Lung (tissue), 12 donors: ENCODE data around the gene MACROD1. TPM values are rescaled to one million over a fixed set of nuclear protein-coding genes. Genes with fewer than 3 reads are reported as not detected.

ENCODE experiments used
- ATAC-seq: fragments of 200-7000 bp; cut with Tn5 transposase; one replicate; pipeline ENCODE4 v1.9.1; 2020; ENCODE audit warnings: moderate number of reproducible peaks; ENCODE audit not compliant: insufficient read depth, low FRiP score
- DNase-seq, 3 donors: peaks; one replicate each; pipeline ENCODE4 v3.0.0-alpha.2; 2013 to 2017
- H3K27ac ChIP-seq, 2 donors: one replicate each; pipeline ENCODE4 v1.5.1; 2013; ENCODE audit warnings: mild to moderate bottlenecking in 2 of 2, moderate library complexity in 2 of 2, control low read depth in 1 of 2, inconsistent platforms in 1 of 2, low read depth in 1 of 2, low read length in 1 of 2
- H3K27me3 ChIP-seq, 3 donors: one replicate each; pipeline ENCODE4 v1.5.1; 2013; ENCODE audit warnings: low read length in 2 of 3; ENCODE audit not compliant: control insufficient read depth in 3 of 3, insufficient read depth in 3 of 3
- H3K36me3 ChIP-seq, 4 donors: one replicate each; pipeline ENCODE4 v1.5.1; 2013; ENCODE audit warnings: low read length in 4 of 4, mild to moderate bottlenecking in 1 of 4, moderate library complexity in 1 of 4; ENCODE audit not compliant: control insufficient read depth in 4 of 4, insufficient read depth in 4 of 4
- H3K4me1 ChIP-seq, 5 donors: one replicate each; pipeline ENCODE4 v1.5.1; 2013; ENCODE audit warnings: low read length in 5 of 5, mild to moderate bottlenecking in 2 of 5, moderate library complexity in 1 of 5; ENCODE audit not compliant: control insufficient read depth in 5 of 5, insufficient read depth in 5 of 5
- H3K4me3 ChIP-seq: one replicate; pipeline ENCODE4 v1.5.1; 2013; ENCODE audit warnings: mild to moderate bottlenecking, control low read depth, moderate library complexity
- H3K9ac ChIP-seq, 2 donors: one replicate each; pipeline ENCODE4 v1.5.1; 2013; ENCODE audit warnings: low read length in 2 of 2, control low read depth in 1 of 2; ENCODE audit not compliant: insufficient read depth in 1 of 2
- H3K9me3 ChIP-seq, 4 donors: one replicate each; pipeline ENCODE4 v1.5.1; 2013; ENCODE audit warnings: low read length in 3 of 4, mild to moderate bottlenecking in 1 of 4, moderate library complexity in 1 of 4; ENCODE audit not compliant: control insufficient read depth in 4 of 4, insufficient read depth in 3 of 4
- WGBS, 2 donors: extraction: QIAGEN DNeasy Blood & Tissue Kit; methylation state at CpG; one replicate each; pipeline ENCODE4 v1.1.7; 2013; 5-methylcytosine and 5-hydroxymethylcytosine counted together
- polyA plus RNA-seq, 2 donors: library from polyadenylated mRNA; stranded (reverse); fragments of 200-250 nt; gene quantifications; one replicate each; pipeline ENCODE4 v1.2.1, GENCODE V29; 2013
- total RNA-seq, 2 donors: library from RNA; depleted of rRNA in 1 of 2; stranded (reverse); fragments of >200 nt in 1 of 2; gene quantifications; one replicate each; pipeline ENCODE4 v1.2.1, GENCODE V29; 2014 to 2021
- TF ChIP-seq, protein P1 (sequence below): IDR thresholded peaks from 2 replicates; pipeline ENCODE4 v1.5.1; 2012; ENCODE audit warnings: mild to moderate bottlenecking; ENCODE audit errors: control extremely low read depth, extremely low read depth
- donor health status: control.
- donor health status: control.
- donor health status: Bipolar disorder and iron deficiency.
- donor health status: healthy.
- donor health status: DM: yes; HTN: yes; CAD: no.

Gene MACROD1
- total and polyA plus RNA-seq, 4 donors = 9.9 to 70.0 (median 19.0) TPM

GRCh38 chr11:64198511-64198910 lies 32.6 kb upstream of the MACROD1 start:
- Histone ChIP-seq H3K27ac (no peak overlapping the region), H3K36me3 (peaks cover 52 to 68% (median 64%) of the 10 kb centered on the region in 4 donors), H3K4me1 (no peaks in the 10 kb centered on the region), H3K9me3 (no peaks in the 10 kb centered on the region), H3K4me3 (no peak overlapping the region), H3K27me3 (no peaks in the 10 kb centered on the region), H3K9ac (no peak overlapping the region)
- TF ChIP-seq, protein P1, sequence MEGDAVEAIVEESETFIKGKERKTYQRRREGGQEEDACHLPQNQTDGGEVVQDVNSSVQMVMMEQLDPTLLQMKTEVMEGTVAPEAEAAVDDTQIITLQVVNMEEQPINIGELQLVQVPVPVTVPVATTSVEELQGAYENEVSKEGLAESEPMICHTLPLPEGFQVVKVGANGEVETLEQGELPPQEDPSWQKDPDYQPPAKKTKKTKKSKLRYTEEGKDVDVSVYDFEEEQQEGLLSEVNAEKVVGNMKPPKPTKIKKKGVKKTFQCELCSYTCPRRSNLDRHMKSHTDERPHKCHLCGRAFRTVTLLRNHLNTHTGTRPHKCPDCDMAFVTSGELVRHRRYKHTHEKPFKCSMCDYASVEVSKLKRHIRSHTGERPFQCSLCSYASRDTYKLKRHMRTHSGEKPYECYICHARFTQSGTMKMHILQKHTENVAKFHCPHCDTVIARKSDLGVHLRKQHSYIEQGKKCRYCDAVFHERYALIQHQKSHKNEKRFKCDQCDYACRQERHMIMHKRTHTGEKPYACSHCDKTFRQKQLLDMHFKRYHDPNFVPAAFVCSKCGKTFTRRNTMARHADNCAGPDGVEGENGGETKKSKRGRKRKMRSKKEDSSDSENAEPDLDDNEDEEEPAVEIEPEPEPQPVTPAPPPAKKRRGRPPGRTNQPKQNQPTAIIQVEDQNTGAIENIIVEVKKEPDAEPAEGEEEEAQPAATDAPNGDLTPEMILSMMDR = no peak
- ATAC-seq (no peak), DNase-seq (no peak)
- WGBS, 2 donors = 80 to 89% methylated on average over 2 of the region's 2 CpGs

GRCh38 chr11:64196626-64197025 lies 30.7 kb upstream of the MACROD1 start:
- no peaks in the 10 kb centered on the region for H3K4me1 ChIP-seq
- WGBS, 2 donors = 80 to 89% methylated on average over 9 of the region's 9 CpGs
- no peak overlapping the region for H3K27ac ChIP-seq
- no peak for DNase-seq
- H3K36me3 ChIP-seq = peaks cover 47 to 59% (median 57%) of the 10 kb centered on the region in 4 donors
- TF ChIP-seq, protein P1 = no peak
- no peaks in the 10 kb centered on the region for H3K27me3 ChIP-seq
- H3K9ac ChIP-seq = no peak overlapping the region
- H3K4me3 ChIP-seq = no peak overlapping the region
- no peak for ATAC-seq
- H3K9me3 ChIP-seq = no peaks in the 10 kb centered on the region

DNA sequence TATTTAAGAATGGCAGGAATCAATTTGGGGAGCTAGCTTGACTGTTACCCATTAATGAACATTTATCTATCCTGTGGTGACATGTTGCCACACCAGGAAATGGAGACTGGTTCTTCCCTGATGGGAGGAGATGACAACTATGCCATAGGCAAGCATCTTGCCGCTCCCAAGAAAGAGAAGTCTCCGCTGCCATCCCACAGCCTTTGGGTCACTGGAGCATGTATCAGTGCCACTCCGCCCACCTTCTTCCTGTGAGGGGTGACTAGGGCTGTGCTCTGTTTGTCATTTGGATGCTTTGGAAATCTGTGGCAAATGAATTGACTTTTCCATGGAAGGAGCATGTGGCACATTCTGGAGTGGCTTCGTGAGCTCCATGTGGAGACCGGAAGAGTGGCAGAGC lies 26.5 kb upstream of the MACROD1 start:
- DNase-seq (no peak), ATAC-seq (no peak)
- WGBS, 2 donors = 75 to 87% methylated on average over 5 of the region's 5 CpGs
- Histone ChIP-seq H3K27me3 (no peaks in the 10 kb centered on the region), H3K4me1 (peaks cover 0 to 5% (median 0%) of the 10 kb centered on the region in 5 donors), H3K9ac (no peak overlapping the region), H3K36me3 (peaks cover 35 to 46% (median 41%) of the 10 kb centered on the region in 4 donors), H3K4me3 (no peak overlapping the region), H3K27ac (no peak overlapping the region), H3K9me3 (no peaks in the 10 kb centered on the region)
- TF ChIP-seq, protein P1 = no peak

- H3K9me3 ChIP-seq = no peaks in the 10 kb centered on the region
- no peak overlapping the region for H3K9ac ChIP-seq
- H3K27me3 ChIP-seq = no peaks in the 10 kb centered on the region
- peak in 2 of 3 donors; percentile 26 to 34 for DNase-seq
- TF ChIP-seq, protein P1 = no peak
- H3K36me3 ChIP-seq = peaks cover 0 to 6% (median 0%) of the 10 kb centered on the region in 4 donors
- ATAC-seq = no peak
- H3K4me3 ChIP-seq = no peak overlapping the region
- H3K4me1 ChIP-seq = peaks cover 0 to 20% (median 4%) of the 10 kb centered on the region in 5 donors
- peak overlapping the region; percentile 80 for H3K27ac ChIP-seq
- WGBS, 2 donors = 0 to 1% methylated on average over 33 to 48 of the region's 48 CpGs
Measured at GRCh38 chr11:64186492-64187165, 20.7 kb upstream of the MACROD1 start.
